Measurements from ENCODE around the gene ABCG1. TPM values are rescaled to one million over a fixed set of nuclear protein-coding genes. Genes with fewer than 3 reads are reported as not detected.
"Not testable (repeated sequence)": the region's sequence is repeated elsewhere in the genome, so short reads cannot be mapped to it uniquely, and the experiment has no call there.

The ABCG1 gene
- total and polyA plus RNA-seq, 2 donors (not counting 1 experiment from before 2014, with no cell fraction given) = under 0.01 to 0.12 TPM

DNA sequence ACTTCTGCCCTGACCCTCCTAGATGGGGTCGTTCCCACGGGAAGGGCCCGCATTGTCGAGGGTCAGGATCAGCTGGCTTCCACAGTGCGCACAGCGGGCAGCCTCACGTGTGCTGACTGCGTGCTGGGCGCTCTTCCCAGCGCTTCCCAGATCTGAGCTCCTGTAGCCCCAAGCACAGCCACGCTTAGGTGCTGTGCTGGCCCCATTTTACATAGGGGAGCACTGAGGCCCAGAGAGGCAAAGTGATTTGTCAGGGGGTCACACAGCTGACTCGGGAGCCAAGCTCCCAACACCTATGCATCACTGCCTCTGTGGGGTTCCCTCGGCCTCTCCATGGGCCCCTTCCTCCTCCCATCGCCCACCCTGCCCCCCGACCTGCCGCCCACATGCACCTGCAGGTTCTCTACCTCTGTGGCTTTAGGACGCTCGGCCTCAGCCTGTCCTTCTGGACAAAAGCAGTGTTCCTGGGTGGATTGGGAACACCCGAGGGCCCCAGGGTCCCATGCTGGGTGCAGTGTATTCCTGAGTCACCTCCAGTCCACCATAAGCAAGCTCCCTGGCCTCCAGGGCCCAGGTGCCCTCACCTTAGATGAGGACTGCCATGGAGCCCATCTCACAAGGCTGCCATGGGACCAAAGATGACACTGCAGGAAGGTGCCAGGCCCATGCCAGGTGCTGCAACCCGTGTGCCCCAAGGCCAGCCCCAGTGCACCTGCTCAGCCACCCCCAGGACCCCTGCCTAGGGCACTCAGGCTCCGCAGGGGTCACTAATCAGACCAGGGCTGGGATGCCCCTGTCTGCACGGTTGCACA lies 73.0 kb downstream of the ABCG1 start:
- no peak for TF ChIP-seq EZH2 (IDR thresholded peaks at IDR 0.05; ENCODE audit: low read length, missing control alignments)
- TF ChIP-seq, protein P1, sequence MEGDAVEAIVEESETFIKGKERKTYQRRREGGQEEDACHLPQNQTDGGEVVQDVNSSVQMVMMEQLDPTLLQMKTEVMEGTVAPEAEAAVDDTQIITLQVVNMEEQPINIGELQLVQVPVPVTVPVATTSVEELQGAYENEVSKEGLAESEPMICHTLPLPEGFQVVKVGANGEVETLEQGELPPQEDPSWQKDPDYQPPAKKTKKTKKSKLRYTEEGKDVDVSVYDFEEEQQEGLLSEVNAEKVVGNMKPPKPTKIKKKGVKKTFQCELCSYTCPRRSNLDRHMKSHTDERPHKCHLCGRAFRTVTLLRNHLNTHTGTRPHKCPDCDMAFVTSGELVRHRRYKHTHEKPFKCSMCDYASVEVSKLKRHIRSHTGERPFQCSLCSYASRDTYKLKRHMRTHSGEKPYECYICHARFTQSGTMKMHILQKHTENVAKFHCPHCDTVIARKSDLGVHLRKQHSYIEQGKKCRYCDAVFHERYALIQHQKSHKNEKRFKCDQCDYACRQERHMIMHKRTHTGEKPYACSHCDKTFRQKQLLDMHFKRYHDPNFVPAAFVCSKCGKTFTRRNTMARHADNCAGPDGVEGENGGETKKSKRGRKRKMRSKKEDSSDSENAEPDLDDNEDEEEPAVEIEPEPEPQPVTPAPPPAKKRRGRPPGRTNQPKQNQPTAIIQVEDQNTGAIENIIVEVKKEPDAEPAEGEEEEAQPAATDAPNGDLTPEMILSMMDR (conservative IDR thresholded peaks at IDR 0.05 in 1 of 2, IDR thresholded peaks at IDR 0.05 in 1 of 2; ENCODE audit: low read depth in 1 of 2, low read length in 2 of 2) = no peak
- Histone ChIP-seq H3K9ac (ENCODE audit: insufficient read depth, low read length) (no peak overlapping the region), H3K27ac (ENCODE audit: insufficient read depth, low read length) (no peak overlapping the region), H3K9me3 (ENCODE audit: control insufficient read depth, insufficient read depth, low read depth, low read length) (no peaks in the 10 kb centered on the region), H2AFZ (ENCODE audit: low read length) (no peak overlapping the region), H3K27me3 (ENCODE audit: control insufficient read depth, insufficient read depth, low read length) (no peaks in the 10 kb centered on the region), H4K20me1 (ENCODE audit: control insufficient read depth, extremely low read depth, insufficient read depth, low read length) (no peaks in the 10 kb centered on the region), H3K4me1 (ENCODE audit: control insufficient read depth, extremely low read depth, insufficient read depth, low read length) (no peaks in the 10 kb centered on the region), H3K4me2 (ENCODE audit: extremely low read depth, insufficient read depth, low read length) (no peak overlapping the region), H3K4me3 (replicated peaks in 1 of 4; ENCODE audit: control extremely low read depth in 1 of 4, insufficient read depth in 1 of 4, low read depth in 3 of 4, low read length in 4 of 4) (no peak overlapping the region), H3K79me2 (ENCODE audit: control insufficient read depth, insufficient read depth, low read length) (no peaks in the 10 kb centered on the region), H3K36me3 (ENCODE audit: control insufficient read depth, insufficient read depth, low read length) (no peaks in the 10 kb centered on the region)
- no peak for DNase-seq (ENCODE audit: low read depth in 2 of 2)

DNA sequence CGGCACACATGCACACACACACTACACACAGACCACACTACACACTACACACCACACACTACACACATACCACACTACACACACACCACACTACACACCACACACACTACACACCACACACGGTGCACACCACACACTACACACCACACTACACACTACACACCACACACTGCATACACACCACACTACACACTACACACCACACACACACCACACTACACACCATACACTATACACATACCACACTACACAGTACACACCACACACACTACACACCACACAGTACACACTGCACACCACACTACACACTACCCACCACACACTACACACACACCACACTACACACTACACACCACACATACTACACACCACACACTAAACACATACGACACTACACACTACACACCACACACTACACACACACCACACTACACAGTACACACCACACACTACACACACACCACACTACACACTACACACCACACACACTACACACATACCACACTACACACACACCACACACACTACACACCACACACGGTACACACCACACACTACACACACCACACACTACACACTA lies 73.7 kb downstream of the ABCG1 start:
- H3K4me2 ChIP-seq (ENCODE audit: extremely low read depth, insufficient read depth, low read length); H2AFZ ChIP-seq (ENCODE audit: low read length); DNase-seq (ENCODE audit: low read depth in 2 of 2); H3K27ac ChIP-seq (ENCODE audit: insufficient read depth, low read length); H3K27me3 ChIP-seq (ENCODE audit: control insufficient read depth, insufficient read depth, low read length); H3K36me3 ChIP-seq (ENCODE audit: control insufficient read depth, insufficient read depth, low read length); H4K20me1 ChIP-seq (ENCODE audit: control insufficient read depth, extremely low read depth, insufficient read depth, low read length); H3K9ac ChIP-seq (ENCODE audit: insufficient read depth, low read length); H3K4me3 ChIP-seq (replicated peaks in 1 of 4; ENCODE audit: control extremely low read depth in 1 of 4, insufficient read depth in 1 of 4, low read depth in 3 of 4, low read length in 4 of 4); H3K79me2 ChIP-seq (ENCODE audit: control insufficient read depth, insufficient read depth, low read length); H3K9me3 ChIP-seq (ENCODE audit: control insufficient read depth, insufficient read depth, low read depth, low read length); H3K4me1 ChIP-seq (ENCODE audit: control insufficient read depth, extremely low read depth, insufficient read depth, low read length): not testable (repeated sequence)

DNA sequence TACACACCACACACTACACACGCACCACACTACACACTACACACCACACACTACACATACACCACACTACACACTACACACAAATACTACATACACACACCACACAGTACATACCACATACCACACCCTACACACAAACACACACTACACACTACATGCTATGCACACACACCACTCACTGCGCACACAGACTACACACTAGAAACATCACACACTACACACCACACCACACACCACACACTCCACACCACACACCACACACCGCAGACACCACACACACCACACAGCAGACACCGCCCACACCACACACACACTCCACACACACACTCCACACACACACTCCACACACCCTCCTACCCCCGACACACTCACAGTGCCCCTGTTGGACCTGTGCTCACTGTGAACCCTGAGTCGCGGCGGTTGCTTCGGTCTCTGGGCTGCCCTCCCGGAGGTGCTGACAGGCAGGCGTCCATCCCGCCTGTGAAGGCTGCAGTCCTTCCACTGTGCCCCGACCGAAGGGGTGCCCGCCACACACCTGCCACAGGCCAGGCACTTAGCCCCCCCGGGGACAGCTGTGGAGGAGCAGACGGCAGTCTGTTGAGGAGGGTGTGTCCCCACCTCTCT lies 74.8 kb downstream of the ABCG1 start:
- H3K79me2 ChIP-seq (ENCODE audit: control insufficient read depth, insufficient read depth, low read length) = no peaks in the 10 kb centered on the region

More for the DNA sequence above, 74.8 kb downstream of the ABCG1 start:
- Histone ChIP-seq H3K36me3 (ENCODE audit: control insufficient read depth, insufficient read depth, low read length) (no peaks in the 10 kb centered on the region), H3K4me3 (replicated peaks in 1 of 4; ENCODE audit: control extremely low read depth in 1 of 4, insufficient read depth in 1 of 4, low read depth in 3 of 4, low read length in 4 of 4) (no peak overlapping the region), H4K20me1 (ENCODE audit: control insufficient read depth, extremely low read depth, insufficient read depth, low read length) (no peaks in the 10 kb centered on the region), H3K9me3 (ENCODE audit: control insufficient read depth, insufficient read depth, low read depth, low read length) (no peaks in the 10 kb centered on the region), H2AFZ (ENCODE audit: low read length) (no peak overlapping the region), H3K4me2 (ENCODE audit: extremely low read depth, insufficient read depth, low read length) (no peak overlapping the region), H3K27ac (ENCODE audit: insufficient read depth, low read length) (no peak overlapping the region), H3K9ac (ENCODE audit: insufficient read depth, low read length) (no peak overlapping the region), H3K4me1 (ENCODE audit: control insufficient read depth, extremely low read depth, insufficient read depth, low read length) (no peaks in the 10 kb centered on the region), H3K27me3 (ENCODE audit: control insufficient read depth, insufficient read depth, low read length) (no peaks in the 10 kb centered on the region)
- TF ChIP-seq, protein P1 (conservative IDR thresholded peaks at IDR 0.05 in 1 of 2, IDR thresholded peaks at IDR 0.05 in 1 of 2; ENCODE audit: low read depth in 1 of 2, low read length in 2 of 2) = no peak
- no peak for TF ChIP-seq EZH2 (IDR thresholded peaks at IDR 0.05; ENCODE audit: low read length, missing control alignments)
- no peak for DNase-seq (ENCODE audit: low read depth in 2 of 2)
